Epithelial cell of proximal tubule (primary cell): ENCODE results near the gene ZNF488. TPM values are rescaled to one million over a fixed set of nuclear protein-coding genes. Genes with fewer than 3 reads are reported as not detected.

Experiments used
- DNase-seq: peaks from one replicate; pipeline ENCODE4 v3.0.0-alpha.2; 2011; ENCODE audit warnings: low read depth
- H3K4me3 ChIP-seq: 2 replicates; pipeline ENCODE4 v1.5.1; 2011; ENCODE audit warnings: low read depth, mild to moderate bottlenecking, low read length
- total RNA-seq: library from RNA; depleted of rRNA; stranded (reverse); fragments of >200 nt; gene quantifications from 2 replicates; pipeline ENCODE4 v1.2.3, GENCODE V29; 2015
- TF ChIP-seq, protein P1 (sequence below): conservative IDR thresholded peaks from 2 replicates; pipeline ENCODE4 v1.5.1; 2012; ENCODE audit warnings: low read depth, mild to moderate bottlenecking, low read length

The ZNF488 gene
- total RNA-seq, 1 donor from 2014 or later: 0.63 TPM

DNA sequence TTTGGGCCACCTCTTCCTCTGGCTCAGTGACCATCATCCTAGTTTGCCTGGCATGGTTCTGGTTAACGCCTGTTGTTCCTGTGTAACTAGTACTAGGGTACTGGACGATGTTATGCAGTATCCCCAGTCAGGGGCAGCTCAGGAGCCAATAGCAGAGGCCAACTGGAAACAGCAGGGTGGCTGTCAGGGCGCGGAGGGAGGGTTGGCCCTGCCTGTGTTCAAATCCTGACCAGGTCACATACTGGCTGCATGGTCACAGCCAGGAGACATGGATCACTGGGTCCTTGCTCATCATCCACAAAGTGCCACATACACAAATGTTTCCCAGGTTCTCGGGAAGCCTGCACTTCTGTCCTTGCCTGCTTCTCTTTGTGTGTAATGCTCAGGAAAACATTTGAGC is 48.2 kb downstream of the ZNF488 start:
- TF ChIP-seq, protein P1, sequence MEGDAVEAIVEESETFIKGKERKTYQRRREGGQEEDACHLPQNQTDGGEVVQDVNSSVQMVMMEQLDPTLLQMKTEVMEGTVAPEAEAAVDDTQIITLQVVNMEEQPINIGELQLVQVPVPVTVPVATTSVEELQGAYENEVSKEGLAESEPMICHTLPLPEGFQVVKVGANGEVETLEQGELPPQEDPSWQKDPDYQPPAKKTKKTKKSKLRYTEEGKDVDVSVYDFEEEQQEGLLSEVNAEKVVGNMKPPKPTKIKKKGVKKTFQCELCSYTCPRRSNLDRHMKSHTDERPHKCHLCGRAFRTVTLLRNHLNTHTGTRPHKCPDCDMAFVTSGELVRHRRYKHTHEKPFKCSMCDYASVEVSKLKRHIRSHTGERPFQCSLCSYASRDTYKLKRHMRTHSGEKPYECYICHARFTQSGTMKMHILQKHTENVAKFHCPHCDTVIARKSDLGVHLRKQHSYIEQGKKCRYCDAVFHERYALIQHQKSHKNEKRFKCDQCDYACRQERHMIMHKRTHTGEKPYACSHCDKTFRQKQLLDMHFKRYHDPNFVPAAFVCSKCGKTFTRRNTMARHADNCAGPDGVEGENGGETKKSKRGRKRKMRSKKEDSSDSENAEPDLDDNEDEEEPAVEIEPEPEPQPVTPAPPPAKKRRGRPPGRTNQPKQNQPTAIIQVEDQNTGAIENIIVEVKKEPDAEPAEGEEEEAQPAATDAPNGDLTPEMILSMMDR: no peak
- no peak for DNase-seq
- no peak overlapping the region for H3K4me3 ChIP-seq

GRCh38 chr10:47334466-47335295 is 49.4 kb downstream of the ZNF488 start:
- no peak for DNase-seq

DNA sequence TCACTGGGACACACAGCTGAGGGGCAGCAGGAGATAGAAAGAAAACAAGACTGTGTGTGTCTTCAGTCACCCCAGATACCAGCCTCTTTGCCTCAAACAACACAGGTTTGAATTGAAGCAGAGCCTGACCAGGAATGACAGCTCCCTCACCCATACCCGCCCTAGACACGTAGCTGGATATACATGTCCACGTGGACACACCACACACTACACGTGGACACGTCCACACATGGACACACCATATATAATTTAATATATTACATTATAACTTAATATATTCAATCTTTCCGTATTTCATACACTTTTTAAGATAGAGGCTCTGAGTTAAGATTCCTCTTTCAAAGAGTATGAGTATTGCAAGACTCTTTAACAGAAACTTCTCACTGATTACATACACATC is 50.6 kb downstream of the ZNF488 start:
- no peak for DNase-seq
- TF ChIP-seq, protein P1: no peak
- H3K4me3 ChIP-seq: no peak overlapping the region

More at GRCh38 chr10:47334466-47335295, 49.4 kb downstream of the ZNF488 start:
- TF ChIP-seq, protein P1: no peak
- no peak overlapping the region for H3K4me3 ChIP-seq

- TF ChIP-seq, protein P1: no peak
- DNase-seq: no peak
- no peak overlapping the region for H3K4me3 ChIP-seq
Observed at GRCh38 chr10:47332946-47333345, 51.1 kb downstream of the ZNF488 start.

DNA sequence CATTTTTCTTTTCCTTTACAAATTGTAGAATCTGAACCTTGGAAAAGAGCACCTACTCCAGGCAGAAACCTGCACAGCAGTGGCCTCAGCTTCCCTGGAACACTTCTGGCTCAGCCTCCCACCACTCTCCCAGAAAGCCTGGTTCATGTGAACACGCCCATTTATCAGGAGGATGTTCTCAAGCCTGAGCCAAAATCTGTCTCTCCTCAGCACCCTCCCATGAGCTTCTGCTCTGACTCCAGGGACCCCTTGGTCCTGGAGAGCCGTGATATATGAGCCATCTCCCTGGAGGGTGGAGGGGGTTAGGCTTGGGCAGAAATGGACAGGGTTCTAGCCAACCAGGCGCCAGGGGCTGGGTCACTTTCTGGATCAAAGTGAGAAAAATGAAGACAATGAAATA is 51.7 kb downstream of the ZNF488 start:
- DNase-seq: no peak
- H3K4me3 ChIP-seq: no peak overlapping the region
- TF ChIP-seq, protein P1: no peak

DNA sequence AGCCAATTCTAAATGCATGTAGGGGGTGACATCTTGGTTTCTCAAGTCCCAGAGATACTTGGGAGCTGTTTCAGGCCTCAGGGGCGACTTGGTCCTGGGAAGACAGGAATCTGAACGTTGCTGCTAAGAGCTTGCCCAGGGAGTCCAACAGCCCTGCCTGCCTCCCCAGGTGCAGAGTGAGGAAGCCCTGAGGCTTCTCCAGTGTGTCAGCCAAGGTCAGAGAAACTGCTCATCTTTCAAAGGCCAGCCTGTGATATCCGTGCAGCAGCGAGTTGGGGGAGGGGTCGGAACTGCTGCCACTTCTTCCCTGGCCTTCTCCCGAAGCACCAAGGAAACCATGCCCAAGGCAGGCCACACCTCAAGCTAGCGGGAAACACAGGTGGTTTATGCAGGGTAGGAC is 52.1 kb downstream of the ZNF488 start:
- DNase-seq: no peak
- no peak overlapping the region for H3K4me3 ChIP-seq

More for the DNA sequence above, 52.1 kb downstream of the ZNF488 start:
- TF ChIP-seq, protein P1: no peak
